Measurements from ENCODE around the gene MCHR2.
"Not testable (repeated sequence)": the region's sequence is repeated elsewhere in the genome, so short reads cannot be mapped to it uniquely, and the experiment has no call there.

GRCh38 chr6:100038546-100038945 lies 44.5 kb upstream of the MCHR2 start:
- TF ChIP-seq CTCF (IDR thresholded peaks at IDR 0.05 in 2 of 3, conservative IDR thresholded peaks at IDR 0.05 in 1 of 3; ENCODE audit: borderline replicate concordance in 1 of 3, insufficient read depth in 1 of 3, low read depth in 2 of 3, low read length in 2 of 3); CEBPB (IDR thresholded peaks at IDR 0.05; ENCODE audit: low read depth); EGR1 (IDR thresholded peaks at IDR 0.05; ENCODE audit: low read depth); ATF3 (IDR thresholded peaks at IDR 0.05); EZH2 (IDR thresholded peaks at IDR 0.05); ZBTB33 (IDR thresholded peaks at IDR 0.05; ENCODE audit: extremely low read depth, insufficient replicate concordance, low read length); POLR2A (IDR thresholded peaks at IDR 0.05; ENCODE audit: borderline replicate concordance, extremely low read depth, insufficient read depth, insufficient read length); POLR2AphosphoS5 (IDR thresholded peaks at IDR 0.05; ENCODE audit: low read depth, low read length); EZH2phosphoT487 (IDR thresholded peaks at IDR 0.05; ENCODE audit: borderline replicate concordance); MAX (IDR thresholded peaks at IDR 0.05); TCF7L2 (IDR thresholded peaks at IDR 0.05; ENCODE audit: borderline replicate concordance, extremely low read depth, insufficient read depth, insufficient read length): not testable (repeated sequence)
